HG02588 (cell line): ENCODE measurements around the gene FBXO44.

Source experiments
- ATAC-seq: cut with Tn5 transposase; IDR thresholded peaks from one replicate; pipeline ENCODE4 v1.9.1; 2021; ENCODE audit warnings: mild to moderate bottlenecking, moderate library complexity; ENCODE audit not compliant: unreplicated experiment

FBXO44 gene

GRCh38 chr1:11657654-11658053, 3.0 kb downstream of the FBXO44 start:
- no peak for ATAC-seq

GRCh38 chr1:11658542-11658941, 3.9 kb downstream of the FBXO44 start:
- ATAC-seq: no peak

GRCh38 chr1:11659748-11660147, 5.1 kb downstream of the FBXO44 start:
- ATAC-seq: no peak

- ATAC-seq: no peak
Measured at GRCh38 chr1:11661103-11661502, 6.4 kb downstream of the FBXO44 start.

GRCh38 chr1:11664336-11665065, 9.8 kb downstream of the FBXO44 start:
- peak; percentile 24 for ATAC-seq

GRCh38 chr1:11668516-11668915, 13.8 kb downstream of the FBXO44 start:
- no peak for ATAC-seq

- no peak for ATAC-seq
Measured at GRCh38 chr1:11670747-11671146, 16.1 kb downstream of the FBXO44 start.

- ATAC-seq: no peak
Measured at GRCh38 chr1:11671205-11671543, 16.5 kb downstream of the FBXO44 start.

- ATAC-seq: no peak
Measured at GRCh38 chr1:11671544-11672286, 17.0 kb downstream of the FBXO44 start.

- ATAC-seq: no peak
Measured at GRCh38 chr1:11673089-11673769, 18.6 kb downstream of the FBXO44 start.

GRCh38 chr1:11674488-11674887, 19.8 kb downstream of the FBXO44 start:
- ATAC-seq: no peak

- ATAC-seq: no peak
Measured at GRCh38 chr1:11675325-11675724, 20.6 kb downstream of the FBXO44 start.

GRCh38 chr1:11676386-11677103, 21.9 kb downstream of the FBXO44 start:
- ATAC-seq: no peak

- ATAC-seq: no peak
Measured at GRCh38 chr1:11678442-11678841, 23.8 kb downstream of the FBXO44 start.

- ATAC-seq: peak; percentile 26
Measured at GRCh38 chr1:11680270-11681070, 25.8 kb downstream of the FBXO44 start.

GRCh38 chr1:11681071-11681771, 26.5 kb downstream of the FBXO44 start, which contains the start of gene MAD2L2:
Gene MAD2L2, minus strand, starts transcription at chr1:11681148. Its CDS starts 547 bp downstream, at chr1:11680601.
- ATAC-seq: peak; percentile 93

GRCh38 chr1:11682287-11682771, 27.7 kb downstream of the FBXO44 start:
- ATAC-seq: no peak

- ATAC-seq: no peak
Measured at GRCh38 chr1:11682799-11683198, 28.1 kb downstream of the FBXO44 start.

- no peak for ATAC-seq
Measured at GRCh38 chr1:11684070-11684469, 29.4 kb downstream of the FBXO44 start.
